Fibroblast of lung (primary cell): ENCODE measurements around the gene ANKRD13A. TPM values are rescaled to one million over a fixed set of nuclear protein-coding genes. Genes with fewer than 3 reads are reported as not detected.

Experiments
- DNase-seq, 2 donors: peaks; one replicate each; pipeline versions ENCODE4 v3.0.0 to v3.0.0-alpha.2; 2010; ENCODE audit warnings: low read depth in 2 of 2
- H2AFZ ChIP-seq: 2 replicates; pipeline ENCODE4 v1.5.1; 2012; ENCODE audit warnings: low read length, control low read depth, inconsistent platforms
- H3K27ac ChIP-seq: 2 replicates; pipeline ENCODE4 v1.5.1; 2011; ENCODE audit warnings: low read length, control low read depth; ENCODE audit not compliant: insufficient read depth
- H3K27me3 ChIP-seq: 2 replicates; pipeline ENCODE4 v1.5.1; 2011; ENCODE audit warnings: mild to moderate bottlenecking, low read length; ENCODE audit not compliant: control insufficient read depth, insufficient read depth
- H3K36me3 ChIP-seq: 2 replicates; pipeline ENCODE4 v1.5.1; 2011; ENCODE audit warnings: low read length; ENCODE audit not compliant: control insufficient read depth, insufficient read depth
- H3K4me1 ChIP-seq: 2 replicates; pipeline ENCODE4 v1.5.1; 2011; ENCODE audit warnings: low read length; ENCODE audit not compliant: control insufficient read depth, insufficient read depth; ENCODE audit errors: extremely low read depth
- H3K4me2 ChIP-seq: 2 replicates; pipeline ENCODE4 v1.5.1; 2011; ENCODE audit warnings: low read length, control low read depth; ENCODE audit not compliant: insufficient read depth; ENCODE audit errors: extremely low read depth
- H3K4me3 ChIP-seq, 4 experiments: fragments of 200-600 bp in 1 of 4; sonication (generic) in 1 of 4; replicated peaks in 1 of 4; 2 replicates each; pipeline ENCODE4 v1.5.1; 2011 to 2016; ENCODE audit warnings: low read length in 4 of 4, low read depth in 3 of 4, mild to moderate bottlenecking in 3 of 4, control low read depth in 2 of 4, inconsistent platforms in 1 of 4, mixed read lengths in 1 of 4; ENCODE audit not compliant: insufficient read depth in 1 of 4; ENCODE audit errors: control extremely low read depth in 1 of 4
- H3K79me2 ChIP-seq: 2 replicates; pipeline ENCODE4 v1.5.1; 2012; ENCODE audit warnings: mild to moderate bottlenecking, low read length, inconsistent platforms; ENCODE audit not compliant: control insufficient read depth, insufficient read depth
- H3K9ac ChIP-seq: 2 replicates; pipeline ENCODE4 v1.5.1; 2011; ENCODE audit warnings: mild to moderate bottlenecking, low read length, control low read depth; ENCODE audit not compliant: insufficient read depth
- H3K9me3 ChIP-seq: 2 replicates; pipeline ENCODE4 v1.5.1; 2012; ENCODE audit warnings: low read depth, low read length; ENCODE audit not compliant: control insufficient read depth, insufficient read depth
- H4K20me1 ChIP-seq: 2 replicates; pipeline ENCODE4 v1.5.1; 2011; ENCODE audit warnings: low read length; ENCODE audit not compliant: control insufficient read depth, insufficient read depth; ENCODE audit errors: extremely low read depth
- CTCF ChIP-seq, 2 donors: IDR thresholded peaks in 1 of 2; conservative IDR thresholded peaks in 1 of 2; 1 replicate in 1 of 2; 2 replicates in 1 of 2; pipeline ENCODE4 v1.5.1; 2011 to 2012; ENCODE audit warnings: low read length in 2 of 2, control low read depth in 1 of 2, inconsistent platforms in 1 of 2, low read depth in 1 of 2, mild to moderate bottlenecking in 1 of 2
- EZH2 ChIP-seq: IDR thresholded peaks from 2 replicates; pipeline ENCODE4 v1.5.1; 2012; ENCODE audit warnings: low read length, control low read depth, mild to moderate bottlenecking; ENCODE audit errors: missing control alignments
- polyA plus RNA-seq, 2 donors: library from polyadenylated mRNA; depleted of rRNA in 1 of 2; stranded (reverse) in 1 of 2; unstranded in 1 of 2; fragments of >200 nt; gene quantifications; 2 replicates each; pipeline ENCODE4 v1.2.1, GENCODE V29; 2011 to 2012; ENCODE audit warnings: missing spikeins in 1 of 2
- total RNA-seq: library from RNA; depleted of rRNA; stranded (reverse); fragments of >200 nt; gene quantifications from 2 replicates; pipeline ENCODE4 v1.2.1, GENCODE V29; 2014

ANKRD13A gene
- total and polyA plus RNA-seq, 2 donors (not counting 1 experiment from before 2014, with no cell fraction given), result 168 to 340 TPM

- H3K36me3 ChIP-seq, result peaks cover 8% of the 10 kb centered on the region
- H3K27ac ChIP-seq, result peak overlapping the region; percentile 36
- H3K4me3 ChIP-seq, result no peak overlapping the region
- no peak overlapping the region for H2AFZ ChIP-seq
- H3K79me2 ChIP-seq, result no peaks in the 10 kb centered on the region
- H4K20me1 ChIP-seq, result no peaks in the 10 kb centered on the region
- H3K27me3 ChIP-seq, result no peaks in the 10 kb centered on the region
- peak in 1 of 2 donors; percentile 86 for DNase-seq
- H3K9ac ChIP-seq, result no peak overlapping the region
- H3K4me1 ChIP-seq, result peaks cover 2% of the 10 kb centered on the region
- H3K9me3 ChIP-seq, result no peaks in the 10 kb centered on the region
- no peak overlapping the region for H3K4me2 ChIP-seq
- TF ChIP-seq EZH2 (no peak), CTCF (conservative IDR thresholded peaks at IDR 0.05 in 1 of 2, IDR thresholded peaks at IDR 0.05 in 1 of 2; ENCODE audit: low read depth in 1 of 2, low read length in 2 of 2) (no peak)
Observed at GRCh38 chr12:109961201-109961600, 38.0 kb upstream of the ANKRD13A start.

- Histone ChIP-seq H2AFZ (no peak overlapping the region), H3K4me2 (no peak overlapping the region), H4K20me1 (no peaks in the 10 kb centered on the region), H3K36me3 (peaks cover 8% of the 10 kb centered on the region), H3K4me1 (peaks cover 2% of the 10 kb centered on the region), H3K79me2 (no peaks in the 10 kb centered on the region), H3K4me3 (no peak overlapping the region), H3K9ac (no peak overlapping the region), H3K27me3 (no peaks in the 10 kb centered on the region), H3K9me3 (no peaks in the 10 kb centered on the region), H3K27ac (peak overlapping the region; percentile 36)
- no peak for TF ChIP-seq EZH2
- no peak for TF ChIP-seq CTCF (conservative IDR thresholded peaks at IDR 0.05 in 1 of 2, IDR thresholded peaks at IDR 0.05 in 1 of 2; ENCODE audit: low read depth in 1 of 2, low read length in 2 of 2)
- peak in 1 of 2 donors; percentile 55 for DNase-seq
Observed at GRCh38 chr12:109961612-109962011, 37.6 kb upstream of the ANKRD13A start.

GRCh38 chr12:109962398-109962797 is 36.8 kb upstream of the ANKRD13A start:
- no peak overlapping the region for H3K4me3 ChIP-seq
- no peak for TF ChIP-seq CTCF (conservative IDR thresholded peaks at IDR 0.05 in 1 of 2, IDR thresholded peaks at IDR 0.05 in 1 of 2; ENCODE audit: low read depth in 1 of 2, low read length in 2 of 2)
- no peak for TF ChIP-seq EZH2
- H3K9me3 ChIP-seq, result no peaks in the 10 kb centered on the region
- H3K9ac ChIP-seq, result no peak overlapping the region
- H2AFZ ChIP-seq, result no peak overlapping the region
- H3K27me3 ChIP-seq, result no peaks in the 10 kb centered on the region
- DNase-seq, result no peak
- no peak overlapping the region for H3K4me2 ChIP-seq
- H3K79me2 ChIP-seq, result no peaks in the 10 kb centered on the region
- H4K20me1 ChIP-seq, result no peaks in the 10 kb centered on the region
- no peak overlapping the region for H3K27ac ChIP-seq
- H3K36me3 ChIP-seq, result peaks cover 5% of the 10 kb centered on the region
- H3K4me1 ChIP-seq, result peaks cover 2% of the 10 kb centered on the region
